Thoracic aorta (tissue), 2 donors: ENCODE data around the gene IRF3. TPM values are rescaled to one million over a fixed set of nuclear protein-coding genes. Genes with fewer than 3 reads are reported as not detected.
A peak's percentile ranks its signal among the peaks of the same experiment; 100 is the strongest.
"Not testable (repeated sequence)": the region's sequence is repeated elsewhere in the genome, so short reads cannot be mapped to it uniquely, and the experiment has no call there.

ENCODE experiments used
- ATAC-seq: fragments of 150-250 bp; one replicate; pipeline ENCODE4 v1.8.0; 2017; ENCODE audit warnings: low read depth; ENCODE audit not compliant: insufficient number of reproducible peaks, low FRiP score
- DNase-seq: peaks from one replicate; pipeline ENCODE4 v3.0.0-alpha.2; 2020; ENCODE audit warnings: low spot score
- H3K27ac ChIP-seq, 2 donors: fragments of 200-600 bp; sonication (generic); 1 replicate in 1 of 2; 2 replicates in 1 of 2; pipeline ENCODE4 v1.5.1; 2016; ENCODE audit warnings: mild to moderate bottlenecking in 2 of 2, moderate library complexity in 2 of 2
- H3K27me3 ChIP-seq: fragments of 200-600 bp; sonication (generic); replicated peaks from 2 replicates; pipeline ENCODE4 v1.6.0; 2016; ENCODE audit warnings: mild to moderate bottlenecking; ENCODE audit not compliant: insufficient read depth
- H3K36me3 ChIP-seq: fragments of 200-600 bp; sonication (generic); one replicate; pipeline ENCODE4 v1.5.1; 2016
- H3K4me1 ChIP-seq, 2 donors: fragments of 200-600 bp; sonication (generic); 1 replicate in 1 of 2; 2 replicates in 1 of 2; pipeline versions ENCODE4 v1.5.1 to v1.6.0; 2016; ENCODE audit warnings: low read depth in 2 of 2, mild to moderate bottlenecking in 1 of 2; ENCODE audit not compliant: control insufficient read depth in 1 of 2
- H3K4me3 ChIP-seq: fragments of 200-600 bp; sonication (generic); 2 replicates; pipeline ENCODE4 v1.5.1; 2016; ENCODE audit warnings: mild to moderate bottlenecking
- H3K9me3 ChIP-seq: fragments of 200-600 bp; sonication (generic); 2 replicates; pipeline ENCODE4 v1.5.1; 2016
- total RNA-seq, 2 donors: library from RNA; depleted of rRNA; stranded (reverse); fragments of >200 nt; gene quantifications; one replicate each; pipeline versions ENCODE4 v1.1.0 to v1.2.3, GENCODE V29; 2016
- TF ChIP-seq, protein P1 (sequence below): fragments of 200-600 bp; sonication (generic); IDR thresholded peaks from one replicate; pipeline ENCODE4 v1.5.1; 2019; ENCODE audit warnings: antibody characterized with exemption

IRF3 gene
- total RNA-seq, 2 donors from 2014 or later, result 33.2 to 52.9 TPM

DNA sequence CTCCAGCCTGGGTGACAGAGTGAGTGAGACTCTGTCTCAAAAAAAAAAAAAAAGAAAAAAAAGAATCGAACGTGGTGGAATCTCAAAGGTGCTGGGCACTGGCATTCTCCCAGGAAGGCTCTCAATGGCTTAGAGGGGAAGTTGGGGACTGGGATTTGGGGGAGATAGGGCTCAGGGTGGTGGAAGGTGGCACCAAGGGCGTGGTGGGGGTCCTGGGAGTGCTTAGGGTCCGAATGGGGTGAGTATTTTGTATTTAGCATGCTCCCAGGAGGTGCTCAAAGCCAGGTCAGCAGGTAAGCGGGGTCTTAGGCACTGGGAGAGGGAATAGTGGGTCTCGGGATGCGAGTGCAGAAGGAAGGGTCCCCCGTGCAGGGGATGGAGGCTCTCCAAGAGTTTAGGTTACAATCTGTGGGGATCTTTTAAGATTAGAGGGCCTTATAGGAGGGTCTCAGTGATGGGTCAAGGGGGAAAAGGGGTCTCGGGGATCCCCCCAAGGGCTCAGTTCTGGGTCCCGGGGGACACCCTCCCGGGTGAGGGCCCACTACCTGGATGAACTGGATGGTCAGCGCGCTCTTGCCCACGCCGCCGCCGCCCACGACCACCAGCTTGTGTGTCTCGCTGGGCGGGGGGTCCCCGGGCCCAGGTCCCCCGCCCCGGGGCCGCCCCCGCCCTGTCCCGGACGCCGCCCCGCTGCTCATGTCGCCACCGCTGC lies 26.1 kb downstream of the IRF3 start:
- TF ChIP-seq, protein P1, sequence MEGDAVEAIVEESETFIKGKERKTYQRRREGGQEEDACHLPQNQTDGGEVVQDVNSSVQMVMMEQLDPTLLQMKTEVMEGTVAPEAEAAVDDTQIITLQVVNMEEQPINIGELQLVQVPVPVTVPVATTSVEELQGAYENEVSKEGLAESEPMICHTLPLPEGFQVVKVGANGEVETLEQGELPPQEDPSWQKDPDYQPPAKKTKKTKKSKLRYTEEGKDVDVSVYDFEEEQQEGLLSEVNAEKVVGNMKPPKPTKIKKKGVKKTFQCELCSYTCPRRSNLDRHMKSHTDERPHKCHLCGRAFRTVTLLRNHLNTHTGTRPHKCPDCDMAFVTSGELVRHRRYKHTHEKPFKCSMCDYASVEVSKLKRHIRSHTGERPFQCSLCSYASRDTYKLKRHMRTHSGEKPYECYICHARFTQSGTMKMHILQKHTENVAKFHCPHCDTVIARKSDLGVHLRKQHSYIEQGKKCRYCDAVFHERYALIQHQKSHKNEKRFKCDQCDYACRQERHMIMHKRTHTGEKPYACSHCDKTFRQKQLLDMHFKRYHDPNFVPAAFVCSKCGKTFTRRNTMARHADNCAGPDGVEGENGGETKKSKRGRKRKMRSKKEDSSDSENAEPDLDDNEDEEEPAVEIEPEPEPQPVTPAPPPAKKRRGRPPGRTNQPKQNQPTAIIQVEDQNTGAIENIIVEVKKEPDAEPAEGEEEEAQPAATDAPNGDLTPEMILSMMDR, result no peak
- peaks cover 11% of the 10 kb centered on the region for H3K36me3 ChIP-seq
- peak overlapping the region; percentile 97 to 100 for H3K27ac ChIP-seq
- H3K4me3 ChIP-seq, result peak overlapping the region; percentile 96
- DNase-seq (no peak), ATAC-seq (no peak)
- H3K27me3 ChIP-seq, result no peaks in the 10 kb centered on the region
- no peaks in the 10 kb centered on the region for H3K9me3 ChIP-seq
- H3K4me1 ChIP-seq, result peaks cover 11 to 38% of the 10 kb centered on the region in 2 donors

DNA sequence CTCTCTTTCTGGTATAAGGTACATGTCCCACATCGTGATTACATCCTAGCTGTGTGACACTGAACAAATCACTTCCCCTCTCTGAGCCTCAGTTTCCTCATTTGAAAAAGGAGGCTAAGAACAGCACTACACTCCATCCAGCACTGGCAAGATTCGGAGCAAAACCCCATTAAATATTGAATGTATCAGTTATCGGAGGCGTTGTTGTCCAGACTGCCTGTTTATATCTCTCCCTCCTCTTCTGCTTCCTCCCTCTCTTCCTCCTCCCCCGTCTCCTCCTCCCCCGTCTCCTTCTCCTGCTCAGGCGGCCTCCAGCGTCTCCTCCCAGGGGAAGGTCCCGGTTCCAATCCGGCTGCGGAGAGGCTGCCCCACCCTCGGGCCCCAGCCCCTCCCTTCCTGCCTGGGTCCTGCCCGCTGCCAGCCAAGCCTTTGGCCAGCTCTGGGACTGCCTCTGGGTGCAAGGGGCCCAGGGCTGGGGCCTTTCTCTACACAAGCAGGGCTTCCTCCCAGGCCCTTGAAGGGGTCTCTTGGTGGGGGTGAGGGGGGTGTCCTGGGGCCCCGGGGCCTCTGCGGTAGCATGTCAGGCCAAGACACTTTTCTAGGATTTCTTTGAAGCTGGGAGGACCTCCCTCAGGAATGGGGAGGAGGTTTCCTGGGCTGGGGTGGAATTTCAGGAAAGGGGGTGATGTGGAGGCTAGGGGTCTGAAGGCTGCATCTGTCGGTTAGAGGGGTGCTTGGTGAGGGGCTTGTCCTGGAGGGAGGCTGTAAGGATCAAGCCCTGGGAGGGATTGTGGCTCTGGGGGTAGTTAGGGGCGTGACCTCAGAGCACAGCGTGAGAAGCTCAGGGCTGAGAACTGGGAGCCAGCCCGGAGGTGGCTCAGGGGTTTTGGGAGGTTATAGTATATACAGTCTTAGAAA lies 27.6 kb downstream of the IRF3 start:
- DNase-seq, result peak; percentile 55
- Histone ChIP-seq H3K36me3 (peaks cover 11% of the 10 kb centered on the region), H3K4me3 (peak overlapping the region; percentile 96), H3K27ac (peak overlapping the region; percentile 97 to 100), H3K4me1 (peaks cover 6 to 23% of the 10 kb centered on the region in 2 donors), H3K9me3 (no peaks in the 10 kb centered on the region), H3K27me3 (no peaks in the 10 kb centered on the region)
- TF ChIP-seq, protein P1, result no peak
- no peak for ATAC-seq

DNA sequence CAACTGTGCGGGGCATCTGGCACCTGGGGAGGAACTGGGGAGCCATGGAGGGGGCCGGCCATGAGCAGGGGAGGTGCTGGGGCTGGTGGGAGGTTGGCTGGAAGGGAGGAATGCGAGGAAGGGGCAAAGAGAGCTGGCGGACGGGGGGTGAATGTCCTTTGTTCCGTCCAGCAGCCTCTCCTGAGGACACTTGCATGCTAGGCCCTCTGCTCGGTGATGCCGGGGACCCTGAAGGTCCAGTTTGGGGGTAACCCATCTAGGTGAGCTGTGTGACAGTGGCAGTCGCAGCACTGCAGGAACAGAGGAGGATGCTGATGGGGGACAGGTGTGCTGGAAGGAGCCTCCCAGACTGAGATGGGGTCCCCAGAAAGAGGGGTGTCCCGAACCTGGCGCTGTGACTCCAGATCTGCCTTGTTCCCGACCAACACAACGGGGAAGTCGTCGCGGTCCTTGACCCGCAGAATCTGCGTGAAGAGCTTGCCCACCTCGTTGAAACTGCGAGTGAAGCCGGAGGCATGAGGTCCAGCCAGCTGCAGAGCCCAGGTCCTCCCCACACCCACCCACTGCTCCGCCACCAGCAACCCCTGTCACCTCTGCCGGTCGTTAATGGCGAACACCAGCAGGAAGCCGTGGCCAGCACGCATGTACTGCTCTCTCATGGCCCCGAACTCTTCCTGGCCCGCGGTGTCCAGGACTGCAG lies 29.3 kb downstream of the IRF3 start:
- H3K9me3 ChIP-seq, result no peaks in the 10 kb centered on the region
- H3K4me3 ChIP-seq, result no peak overlapping the region
- H3K27me3 ChIP-seq, result no peaks in the 10 kb centered on the region
- ATAC-seq (no peak), DNase-seq (no peak)
- peaks cover 0 to 19% of the 10 kb centered on the region in 2 donors for H3K4me1 ChIP-seq
- TF ChIP-seq, protein P1, result no peak
- H3K36me3 ChIP-seq, result peaks cover 11% of the 10 kb centered on the region
- H3K27ac ChIP-seq, result no peak overlapping the region

DNA sequence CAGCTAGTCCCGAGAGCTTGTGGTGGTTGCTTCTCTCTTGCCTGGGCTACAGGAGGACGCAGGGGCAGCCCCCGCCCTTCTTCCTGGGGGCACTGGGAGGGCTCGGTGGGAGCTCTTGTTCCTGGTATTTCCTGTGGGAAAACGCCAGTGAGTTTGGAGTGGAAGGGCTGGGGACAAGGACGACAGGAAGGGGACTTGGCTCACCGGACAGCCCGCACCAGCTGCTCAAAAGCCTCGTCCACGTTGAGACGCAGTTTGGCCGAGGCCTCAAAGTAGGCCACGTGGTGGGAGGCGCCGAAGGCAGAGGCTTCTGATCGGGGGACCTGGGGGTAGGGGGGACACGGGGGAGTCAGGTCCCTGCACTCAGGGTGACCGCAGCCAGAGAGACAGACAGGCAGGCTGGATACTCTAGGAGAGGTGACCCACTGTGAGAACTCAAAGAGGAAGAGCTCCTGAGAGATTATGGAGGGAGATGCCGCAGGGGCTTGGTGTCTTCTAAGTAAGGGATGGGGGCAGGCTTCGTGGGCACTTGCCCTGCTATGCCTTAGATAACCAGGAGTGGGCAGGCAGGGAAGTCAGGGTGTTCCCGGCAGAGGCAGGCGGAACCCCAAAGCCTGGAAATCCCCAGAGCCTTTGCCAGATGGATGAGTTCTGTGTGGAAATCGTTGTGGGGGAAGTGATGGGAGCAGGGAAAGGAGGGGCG lies 30.0 kb downstream of the IRF3 start:
- Histone ChIP-seq H3K4me1 (peaks cover 4 to 23% of the 10 kb centered on the region in 2 donors), H3K27me3 (no peaks in the 10 kb centered on the region), H3K9me3 (no peaks in the 10 kb centered on the region), H3K27ac (peak overlapping the region in 1 of 2 donors; percentile 30), H3K4me3 (no peak overlapping the region), H3K36me3 (peaks cover 11% of the 10 kb centered on the region)
- TF ChIP-seq, protein P1, result no peak
- ATAC-seq (no peak), DNase-seq (no peak)

DNA sequence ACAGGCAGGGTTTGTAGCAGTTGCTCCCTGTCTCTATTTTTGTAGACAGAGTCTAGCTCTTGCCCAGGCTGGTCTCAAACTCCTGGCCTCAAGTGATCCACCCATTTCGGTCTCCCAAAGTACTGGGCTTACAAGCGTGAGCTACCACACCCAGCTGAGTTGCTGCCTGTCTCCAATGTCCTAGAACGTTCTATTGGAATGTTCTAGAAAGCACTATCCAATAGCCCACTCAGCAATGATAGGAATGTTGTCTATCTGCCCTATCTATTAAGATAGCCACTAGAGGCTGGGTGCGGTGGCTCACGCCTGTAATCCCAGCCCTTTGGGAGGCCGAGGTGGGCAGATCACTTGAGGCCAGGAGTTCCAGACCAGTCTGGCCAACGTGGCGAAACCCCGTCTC lies 32.4 kb downstream of the IRF3 start:
- H3K4me3 ChIP-seq, ATAC-seq, H3K27ac ChIP-seq, H3K27me3 ChIP-seq, H3K9me3 ChIP-seq, DNase-seq: not testable (repeated sequence)
- H3K4me1 ChIP-seq, result peaks cover 4 to 33% of the 10 kb centered on the region in 2 donors
- H3K36me3 ChIP-seq, result peaks cover 11% of the 10 kb centered on the region
